Effector memory CD4-positive, alpha-beta T cell (primary cell): Measurements from ENCODE around the gene ULK1.

Experiments used
- DNase-seq, 3 donors: peaks; one replicate each; pipeline ENCODE4 v3.0.0-alpha.2; 2020
- H3K27ac ChIP-seq: 2 replicates; pipeline ENCODE4 v1.7.0; 2013; ENCODE audit warnings: mild to moderate bottlenecking, low read length, moderate library complexity; ENCODE audit not compliant: insufficient read depth, poor library complexity, severe bottlenecking
- H3K27me3 ChIP-seq: replicated peaks from 2 replicates; pipeline ENCODE4 v1.7.0; 2013; ENCODE audit warnings: mild to moderate bottlenecking, low read length; ENCODE audit not compliant: insufficient read depth, control insufficient read depth, poor library complexity, severe bottlenecking
- H3K36me3 ChIP-seq: 2 replicates; pipeline ENCODE4 v1.7.0; 2013; ENCODE audit warnings: mild to moderate bottlenecking, low read length, moderate library complexity; ENCODE audit not compliant: control insufficient read depth, insufficient read depth
- H3K4me1 ChIP-seq: 2 replicates; pipeline ENCODE4 v1.7.0; 2013; ENCODE audit warnings: low read length, mild to moderate bottlenecking; ENCODE audit not compliant: control insufficient read depth, insufficient read depth, poor library complexity, severe bottlenecking
- H3K4me3 ChIP-seq: 2 replicates; pipeline ENCODE4 v1.7.0; 2013; ENCODE audit warnings: low read length, low read depth, mild to moderate bottlenecking; ENCODE audit not compliant: insufficient read depth, poor library complexity, severe bottlenecking
- H3K9me3 ChIP-seq: 2 replicates; pipeline ENCODE4 v1.7.0; 2013; ENCODE audit warnings: mild to moderate bottlenecking, low read length, moderate library complexity; ENCODE audit not compliant: control insufficient read depth

ULK1 gene

GRCh38 chr12:131909081-131909751 lies 14.8 kb downstream of the ULK1 start:
- H3K27me3 ChIP-seq, result no peaks in the 10 kb centered on the region
- H3K36me3 ChIP-seq, result peaks cover 41% of the 10 kb centered on the region
- no peaks in the 10 kb centered on the region for H3K9me3 ChIP-seq
- H3K4me3 ChIP-seq, result no peak overlapping the region
- H3K4me1 ChIP-seq, result peaks cover 7% of the 10 kb centered on the region
- no peak overlapping the region for H3K27ac ChIP-seq
- no peak for DNase-seq

- H3K9me3 ChIP-seq, result no peaks in the 10 kb centered on the region
- peaks cover 47% of the 10 kb centered on the region for H3K36me3 ChIP-seq
- H3K27ac ChIP-seq, result no peak overlapping the region
- peaks cover 7% of the 10 kb centered on the region for H3K4me1 ChIP-seq
- H3K27me3 ChIP-seq, result no peaks in the 10 kb centered on the region
- H3K4me3 ChIP-seq, result no peak overlapping the region
- DNase-seq, result no peak
Measured at GRCh38 chr12:131909752-131910219, 15.4 kb downstream of the ULK1 start.

- no peaks in the 10 kb centered on the region for H3K27me3 ChIP-seq
- peaks cover under 1% of the 10 kb centered on the region for H3K4me1 ChIP-seq
- no peak overlapping the region for H3K4me3 ChIP-seq
- peaks cover 52% of the 10 kb centered on the region for H3K36me3 ChIP-seq
- H3K9me3 ChIP-seq, result no peaks in the 10 kb centered on the region
- no peak for DNase-seq
- H3K27ac ChIP-seq, result no peak overlapping the region
Measured at GRCh38 chr12:131910302-131911027, 16.0 kb downstream of the ULK1 start.

GRCh38 chr12:131911028-131911650 lies 16.7 kb downstream of the ULK1 start:
- Histone ChIP-seq H3K36me3 (peaks cover 59% of the 10 kb centered on the region), H3K9me3 (no peaks in the 10 kb centered on the region), H3K27me3 (no peaks in the 10 kb centered on the region), H3K27ac (no peak overlapping the region), H3K4me3 (no peak overlapping the region), H3K4me1 (no peaks in the 10 kb centered on the region)
- DNase-seq, result no peak

GRCh38 chr12:131911851-131912477 lies 17.5 kb downstream of the ULK1 start:
- Histone ChIP-seq H3K9me3 (no peaks in the 10 kb centered on the region), H3K4me3 (no peak overlapping the region), H3K36me3 (peaks cover 65% of the 10 kb centered on the region), H3K27ac (no peak overlapping the region), H3K4me1 (no peaks in the 10 kb centered on the region), H3K27me3 (no peaks in the 10 kb centered on the region)
- no peak for DNase-seq

- Histone ChIP-seq H3K27ac (no peak overlapping the region), H3K9me3 (no peaks in the 10 kb centered on the region), H3K4me1 (no peaks in the 10 kb centered on the region), H3K4me3 (no peak overlapping the region), H3K36me3 (peaks cover 65% of the 10 kb centered on the region), H3K27me3 (no peaks in the 10 kb centered on the region)
- no peak for DNase-seq
Measured at GRCh38 chr12:131912518-131913274, 18.3 kb downstream of the ULK1 start.

GRCh38 chr12:131913666-131914065 lies 19.2 kb downstream of the ULK1 start:
- no peak overlapping the region for H3K27ac ChIP-seq
- peaks cover 65% of the 10 kb centered on the region for H3K36me3 ChIP-seq
- no peak overlapping the region for H3K4me3 ChIP-seq
- H3K9me3 ChIP-seq, result no peaks in the 10 kb centered on the region
- no peaks in the 10 kb centered on the region for H3K4me1 ChIP-seq
- DNase-seq, result no peak
- no peaks in the 10 kb centered on the region for H3K27me3 ChIP-seq

- H3K4me3 ChIP-seq, result no peak overlapping the region
- H3K4me1 ChIP-seq, result no peaks in the 10 kb centered on the region
- no peaks in the 10 kb centered on the region for H3K9me3 ChIP-seq
- no peaks in the 10 kb centered on the region for H3K27me3 ChIP-seq
- H3K36me3 ChIP-seq, result peaks cover 60% of the 10 kb centered on the region
- no peak for DNase-seq
- no peak overlapping the region for H3K27ac ChIP-seq
Measured at GRCh38 chr12:131914179-131914702, 19.8 kb downstream of the ULK1 start.

GRCh38 chr12:131915000-131915689 lies 20.7 kb downstream of the ULK1 start:
- Histone ChIP-seq H3K9me3 (no peaks in the 10 kb centered on the region), H3K27me3 (no peaks in the 10 kb centered on the region), H3K36me3 (peaks cover 56% of the 10 kb centered on the region), H3K4me1 (no peaks in the 10 kb centered on the region), H3K4me3 (no peak overlapping the region), H3K27ac (no peak overlapping the region)
- no peak for DNase-seq
